MV-4-11 (cell line): ENCODE measurements around the gene KBTBD12.

Experiments used
- DNase-seq: peaks from one replicate; lab custom pipeline; 2025; lab: John Stamatoyannopoulos, UW

The KBTBD12 gene

GRCh38 chr3:127953091-127954035, 38.3 kb downstream of the KBTBD12 start:
- DNase-seq = peak; percentile 49

GRCh38 chr3:127954640-127955039, 39.6 kb downstream of the KBTBD12 start:
- peak; percentile 60 for DNase-seq

- no peak for DNase-seq
Measured at GRCh38 chr3:127955728-127956127, 40.7 kb downstream of the KBTBD12 start.

- no peak for DNase-seq
Measured at GRCh38 chr3:127959041-127959440, 44.0 kb downstream of the KBTBD12 start.

GRCh38 chr3:127959873-127960272, 44.8 kb downstream of the KBTBD12 start:
- DNase-seq = peak; percentile 8

- DNase-seq = no peak
Measured at GRCh38 chr3:127960421-127960965, 45.5 kb downstream of the KBTBD12 start.

- DNase-seq = no peak
Measured at GRCh38 chr3:127961124-127961523, 46.1 kb downstream of the KBTBD12 start.

GRCh38 chr3:127961963-127962362, 46.9 kb downstream of the KBTBD12 start:
- no peak for DNase-seq

GRCh38 chr3:127962937-127963336, 47.9 kb downstream of the KBTBD12 start:
- peak; percentile 12 for DNase-seq

GRCh38 chr3:127964053-127964452, 49.0 kb downstream of the KBTBD12 start:
- DNase-seq = peak; percentile 27

- DNase-seq = no peak
Measured at GRCh38 chr3:127964816-127965215, 49.8 kb downstream of the KBTBD12 start.

- DNase-seq = no peak
Measured at GRCh38 chr3:127967316-127967715, 52.3 kb downstream of the KBTBD12 start.

GRCh38 chr3:127970966-127971592, 56.0 kb downstream of the KBTBD12 start:
- DNase-seq = peak; percentile 46

- DNase-seq = no peak
Measured at GRCh38 chr3:127974226-127974625, 59.2 kb downstream of the KBTBD12 start.

- peak; percentile 25 for DNase-seq
Measured at GRCh38 chr3:127975153-127976029, 60.4 kb downstream of the KBTBD12 start.

- no peak for DNase-seq
Measured at GRCh38 chr3:127978636-127979035, 63.6 kb downstream of the KBTBD12 start.

- no peak for DNase-seq
Measured at GRCh38 chr3:127979473-127979872, 64.4 kb downstream of the KBTBD12 start.

GRCh38 chr3:127981097-127981496, 66.1 kb downstream of the KBTBD12 start:
- DNase-seq = no peak

GRCh38 chr3:127982155-127982554, 67.1 kb downstream of the KBTBD12 start:
- DNase-seq = no peak

- no peak for DNase-seq
Measured at GRCh38 chr3:127984241-127984975, 69.4 kb downstream of the KBTBD12 start.

GRCh38 chr3:127985216-127985615, 70.2 kb downstream of the KBTBD12 start:
- peak; percentile 74 for DNase-seq
